SK-N-MC (cell line): ENCODE data around the gene OSER1.
A peak's percentile ranks its signal among the peaks of the same experiment; 100 is the strongest.

ENCODE experiments used
- EZH2 ChIP-seq: fragments of 200-600 bp; sonication (generic); IDR thresholded peaks from one replicate; pipeline ENCODE4 v1.6.1; 2017; ENCODE audit warnings: antibody characterized with exemption
- FOXP2 ChIP-seq: optimal IDR thresholded peaks from 2 replicates; pipeline ENCODE3; 2011; ENCODE audit warnings: mild to moderate bottlenecking, moderate library complexity; ENCODE audit not compliant: insufficient read depth; ENCODE audit errors: extremely low read length, control extremely low read depth
- POLR2AphosphoS5 ChIP-seq: IDR thresholded peaks from 2 replicates; pipeline ENCODE4 v1.6.1; 2012; ENCODE audit warnings: mild to moderate bottlenecking, low read depth, low read length, borderline replicate concordance

- TF ChIP-seq POLR2AphosphoS5 = peak; percentile 84
- TF ChIP-seq EZH2 = no peak
- TF ChIP-seq FOXP2 = peak; percentile 74
These were observed at the start of gene OSER1 for GRCh38 chr20:44210406-44211176.
